Activated gamma-delta T cell (primary cell): Measurements from ENCODE around the gene AFAP1L1.

Source experiments
- DNase-seq: peaks from one replicate; lab custom pipeline; 2025; lab: John Stamatoyannopoulos, UW

The AFAP1L1 gene

GRCh38 chr5:149284501-149284900, 12.8 kb downstream of the AFAP1L1 start:
- no peak for DNase-seq

- no peak for DNase-seq
Measured at GRCh38 chr5:149285153-149285552, 13.5 kb downstream of the AFAP1L1 start.

GRCh38 chr5:149288436-149288835, 16.8 kb downstream of the AFAP1L1 start:
- DNase-seq: no peak

- no peak for DNase-seq
Measured at GRCh38 chr5:149289301-149289700, 17.6 kb downstream of the AFAP1L1 start.

GRCh38 chr5:149294872-149295829, 23.5 kb downstream of the AFAP1L1 start:
- no peak for DNase-seq

GRCh38 chr5:149297340-149298025, 25.8 kb downstream of the AFAP1L1 start:
- no peak for DNase-seq

GRCh38 chr5:149298163-149298562, 26.5 kb downstream of the AFAP1L1 start:
- no peak for DNase-seq

GRCh38 chr5:149298842-149299404, 27.3 kb downstream of the AFAP1L1 start:
- DNase-seq: no peak

- DNase-seq: no peak
Measured at GRCh38 chr5:149299451-149300054, 27.9 kb downstream of the AFAP1L1 start.

GRCh38 chr5:149300441-149300840, 28.8 kb downstream of the AFAP1L1 start:
- no peak for DNase-seq

GRCh38 chr5:149301049-149301743, 29.5 kb downstream of the AFAP1L1 start:
- DNase-seq: no peak

- DNase-seq: no peak
Measured at GRCh38 chr5:149301744-149302380, 30.2 kb downstream of the AFAP1L1 start.

GRCh38 chr5:149302641-149303040, 31.0 kb downstream of the AFAP1L1 start:
- no peak for DNase-seq

GRCh38 chr5:149303210-149303609, 31.6 kb downstream of the AFAP1L1 start:
- no peak for DNase-seq

- DNase-seq: no peak
Measured at GRCh38 chr5:149304195-149305078, 32.8 kb downstream of the AFAP1L1 start.

GRCh38 chr5:149309354-149309753, 37.7 kb downstream of the AFAP1L1 start:
- no peak for DNase-seq

GRCh38 chr5:149310488-149310887, 38.8 kb downstream of the AFAP1L1 start:
- DNase-seq: no peak

- no peak for DNase-seq
Measured at GRCh38 chr5:149310947-149311658, 39.4 kb downstream of the AFAP1L1 start.

GRCh38 chr5:149313151-149313841, 41.6 kb downstream of the AFAP1L1 start:
- DNase-seq: no peak
